HepG2 (cell line): ENCODE measurements around the gene FAM229B.

Experiments used
- CTCF ChIP-seq: sonication (generic); formaldehyde crosslinking; IDR thresholded peaks from 2 replicates; pipeline ENCODE4 v1.5.0; 2020; ENCODE audit warnings: mild to moderate bottlenecking, missing genetic modification reagents, moderate library complexity
- SUZ12 ChIP-seq: fragments of 150-350 bp; IDR thresholded peaks from 2 replicates; pipeline ENCODE4 v1.6.1; 2014; ENCODE audit warnings: low read depth, low read length
- ZNF333 ChIP-seq: sonication (generic); formaldehyde crosslinking; IDR thresholded peaks from 2 replicates; pipeline ENCODE4 v1.4.0; 2020; ENCODE audit warnings: mild to moderate bottlenecking, missing genetic modification reagents, borderline replicate concordance
- ZNF549 ChIP-seq: sonication (generic); formaldehyde crosslinking; IDR thresholded peaks from 2 replicates; pipeline ENCODE4 v1.5.0; 2020; ENCODE audit warnings: missing genetic modification reagents

GRCh38 chr6:112049026-112049799 lies 38.2 kb upstream of the FAM229B start:
- TF ChIP-seq SUZ12 = no peak
- no peak for TF ChIP-seq CTCF (CRISPR knock-in tag)
- TF ChIP-seq ZNF333 (CRISPR knock-in tag) = no peak
- TF ChIP-seq ZNF549 (CRISPR knock-in tag) = no peak
